ENCODE data around the gene VPS9D1. TPM values are rescaled to one million over a fixed set of nuclear protein-coding genes. Genes with fewer than 3 reads are reported as not detected.

Gene VPS9D1
- total RNA-seq, 1 donor from 2014 or later = 3.4 TPM

DNA sequence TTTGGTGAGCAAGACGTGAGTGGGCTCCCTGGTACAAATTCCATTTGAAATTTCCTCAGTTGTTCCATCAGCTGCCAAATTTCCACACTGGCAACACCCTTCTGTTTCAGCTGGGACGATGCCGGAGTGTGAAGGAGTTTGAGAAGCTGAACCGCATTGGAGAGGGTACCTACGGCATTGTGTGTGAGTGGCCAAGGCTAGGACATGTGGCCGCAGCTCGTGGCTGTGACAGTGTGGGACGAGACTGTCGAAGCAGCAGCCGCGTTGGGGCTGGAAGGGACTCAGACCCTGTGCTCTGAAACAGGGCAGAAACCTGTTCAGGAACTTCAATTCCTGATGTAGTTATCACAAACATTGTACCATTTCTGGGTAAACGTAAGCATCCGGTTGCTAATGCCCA is 31.6 kb downstream of the VPS9D1 start:
- DNase-seq (ENCODE audit: low read depth) = no peak
- Histone ChIP-seq H3K27me3 (ENCODE audit: control insufficient read depth, insufficient read depth, low read length) (no peaks in the 10 kb centered on the region), H3K4me3 (ENCODE audit: low read depth, low read length) (no peak overlapping the region), H3K36me3 (ENCODE audit: control insufficient read depth, insufficient read depth, low read length) (peaks cover 36% of the 10 kb centered on the region)
- FAIRE-seq = no peak
- TF ChIP-seq, protein P1, sequence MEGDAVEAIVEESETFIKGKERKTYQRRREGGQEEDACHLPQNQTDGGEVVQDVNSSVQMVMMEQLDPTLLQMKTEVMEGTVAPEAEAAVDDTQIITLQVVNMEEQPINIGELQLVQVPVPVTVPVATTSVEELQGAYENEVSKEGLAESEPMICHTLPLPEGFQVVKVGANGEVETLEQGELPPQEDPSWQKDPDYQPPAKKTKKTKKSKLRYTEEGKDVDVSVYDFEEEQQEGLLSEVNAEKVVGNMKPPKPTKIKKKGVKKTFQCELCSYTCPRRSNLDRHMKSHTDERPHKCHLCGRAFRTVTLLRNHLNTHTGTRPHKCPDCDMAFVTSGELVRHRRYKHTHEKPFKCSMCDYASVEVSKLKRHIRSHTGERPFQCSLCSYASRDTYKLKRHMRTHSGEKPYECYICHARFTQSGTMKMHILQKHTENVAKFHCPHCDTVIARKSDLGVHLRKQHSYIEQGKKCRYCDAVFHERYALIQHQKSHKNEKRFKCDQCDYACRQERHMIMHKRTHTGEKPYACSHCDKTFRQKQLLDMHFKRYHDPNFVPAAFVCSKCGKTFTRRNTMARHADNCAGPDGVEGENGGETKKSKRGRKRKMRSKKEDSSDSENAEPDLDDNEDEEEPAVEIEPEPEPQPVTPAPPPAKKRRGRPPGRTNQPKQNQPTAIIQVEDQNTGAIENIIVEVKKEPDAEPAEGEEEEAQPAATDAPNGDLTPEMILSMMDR (IDR thresholded peaks at IDR 0.05; ENCODE audit: insufficient read depth, low read length, severe bottlenecking) = no peak

DNA sequence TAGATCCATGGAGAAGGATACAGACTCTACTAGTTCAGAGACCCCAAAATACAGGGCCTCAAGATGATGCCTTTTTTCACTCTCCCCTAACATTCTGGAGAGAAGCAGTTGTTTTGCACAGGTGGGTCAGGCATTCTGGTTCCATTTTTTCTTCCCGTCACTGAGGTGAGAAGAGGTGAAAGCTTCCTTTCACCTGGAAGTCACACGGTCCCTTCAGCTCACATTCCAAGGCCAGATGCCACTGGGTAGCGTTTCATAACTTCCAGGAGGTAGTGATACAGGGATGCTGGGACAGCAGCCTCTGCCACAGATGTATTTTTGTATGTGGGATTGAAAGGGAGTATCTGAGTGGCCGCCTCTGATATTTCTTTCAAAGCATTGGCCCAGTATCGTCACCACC is 32.3 kb downstream of the VPS9D1 start:
- DNase-seq (ENCODE audit: low read depth) (no peak), FAIRE-seq (no peak)
- TF ChIP-seq, protein P1 (IDR thresholded peaks at IDR 0.05; ENCODE audit: insufficient read depth, low read length, severe bottlenecking) = no peak
- Histone ChIP-seq H3K4me3 (ENCODE audit: low read depth, low read length) (no peak overlapping the region), H3K27me3 (ENCODE audit: control insufficient read depth, insufficient read depth, low read length) (no peaks in the 10 kb centered on the region), H3K36me3 (ENCODE audit: control insufficient read depth, insufficient read depth, low read length) (peaks cover 29% of the 10 kb centered on the region)

DNA sequence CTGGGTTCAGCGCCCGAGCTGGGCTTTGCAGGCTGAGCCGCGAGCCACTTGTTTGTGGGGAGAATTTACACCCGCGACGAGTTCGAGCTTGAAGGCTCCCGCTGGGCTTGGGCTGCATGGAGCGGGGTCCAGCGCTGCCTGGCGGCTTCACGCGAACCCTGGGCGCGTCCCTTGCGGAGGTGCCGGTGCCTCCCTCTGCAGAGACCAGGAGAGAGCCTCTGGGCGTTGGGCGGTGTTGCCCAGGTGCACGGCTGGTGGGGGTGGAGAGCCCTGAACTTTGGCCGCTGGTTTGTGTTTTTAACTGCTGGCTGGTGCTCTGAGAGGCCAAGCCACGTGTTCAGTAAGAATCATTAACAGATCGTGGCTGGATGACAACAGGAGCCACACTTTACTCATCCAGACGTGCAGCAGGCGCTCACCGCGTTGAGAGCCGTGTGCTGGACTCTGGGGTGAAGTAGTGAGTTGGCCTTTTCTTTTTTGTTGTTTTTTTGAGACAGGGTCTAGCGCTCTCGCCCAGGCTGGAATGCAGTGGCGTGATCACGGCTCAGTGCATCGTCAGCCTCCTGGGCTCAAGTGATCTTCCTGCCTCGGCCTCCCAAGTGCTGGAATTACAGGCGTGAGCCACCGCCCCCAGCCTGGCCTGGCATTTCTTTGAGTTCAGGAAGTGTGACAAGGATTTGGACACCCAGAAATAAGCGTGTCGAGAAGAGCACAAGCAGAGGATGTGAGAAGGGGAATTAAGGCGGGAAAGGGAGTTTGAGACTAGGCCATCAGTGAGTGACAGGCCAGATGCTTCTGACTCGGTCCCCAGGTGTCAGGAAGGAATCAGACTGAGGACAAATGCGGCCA is 33.4 kb downstream of the VPS9D1 start:
- H3K36me3 ChIP-seq (ENCODE audit: control insufficient read depth, insufficient read depth, low read length) = peaks cover 23% of the 10 kb centered on the region
- DNase-seq (ENCODE audit: low read depth) (peak; percentile 45), FAIRE-seq (peak; percentile 50)
- no peaks in the 10 kb centered on the region for H3K27me3 ChIP-seq (ENCODE audit: control insufficient read depth, insufficient read depth, low read length)
- TF ChIP-seq, protein P1 (IDR thresholded peaks at IDR 0.05; ENCODE audit: insufficient read depth, low read length, severe bottlenecking) = peak; percentile 9
- H3K4me3 ChIP-seq (ENCODE audit: low read depth, low read length) = peak overlapping the region; percentile 88

DNA sequence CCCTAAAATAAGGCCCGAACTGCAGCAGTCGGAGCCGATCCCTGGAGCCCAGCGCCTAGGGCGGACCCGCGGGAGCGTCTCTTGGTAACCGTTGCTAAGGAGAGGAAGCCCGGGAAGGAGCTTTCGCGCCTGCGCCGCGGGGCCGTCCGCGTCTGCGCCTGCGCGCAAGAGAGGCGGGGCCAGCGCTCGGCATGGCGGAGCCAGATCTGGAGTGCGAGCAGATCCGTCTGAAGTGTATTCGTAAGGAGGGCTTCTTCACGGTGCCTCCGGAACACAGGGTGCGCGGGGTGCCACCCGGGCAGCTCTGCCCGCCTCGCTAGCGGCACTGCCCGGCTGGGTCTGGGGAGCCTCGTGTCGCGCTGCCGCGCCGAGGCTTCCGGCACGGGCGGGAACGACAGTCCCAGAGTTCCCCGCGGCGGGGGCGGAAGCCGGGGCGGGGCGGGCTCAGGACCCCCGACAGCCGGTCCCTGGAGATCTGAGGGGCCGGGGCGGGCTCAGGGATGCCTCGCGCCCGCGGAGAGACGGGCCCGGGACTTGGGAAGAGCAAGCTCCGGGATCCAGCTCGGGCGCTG is 34.1 kb downstream of the VPS9D1 start, which contains the start of gene CDK10:
CDK10 (plus strand) TSS at position 170 of the 572 bp plus-strand sequence; CDS start at position 192, 22 bp downstream.
- Histone ChIP-seq H3K4me3 (ENCODE audit: low read depth, low read length) (peak within 1 kb of the TSS; percentile 88), H3K36me3 (ENCODE audit: control insufficient read depth, insufficient read depth, low read length) (peaks cover 16% of the 10 kb centered on the region), H3K27me3 (ENCODE audit: control insufficient read depth, insufficient read depth, low read length) (no peaks in the 10 kb centered on the region)
- FAIRE-seq (no peak), DNase-seq (ENCODE audit: low read depth) (peak; percentile 72)
- TF ChIP-seq, protein P1 (IDR thresholded peaks at IDR 0.05; ENCODE audit: insufficient read depth, low read length, severe bottlenecking) = no peak

DNA sequence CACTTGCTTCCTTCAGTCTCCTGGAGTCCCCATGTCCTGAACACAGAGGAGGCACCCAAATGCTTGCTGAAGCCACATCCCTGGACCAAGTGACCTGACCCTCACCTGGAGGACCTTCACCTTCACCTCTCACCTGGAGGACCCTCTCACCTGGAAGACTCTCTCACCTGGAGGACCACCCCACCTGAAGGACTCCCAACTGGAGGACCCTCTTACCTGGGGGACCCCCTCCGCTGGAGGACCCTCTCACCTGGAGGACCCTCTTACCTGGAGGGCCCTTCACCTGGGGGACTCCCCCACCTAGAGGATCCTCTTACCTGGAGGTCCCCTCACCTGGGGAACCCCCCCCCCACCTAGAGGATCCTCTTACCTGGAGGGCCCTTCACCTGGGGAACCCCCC is 34.8 kb downstream of the VPS9D1 start:
- FAIRE-seq = no peak
- TF ChIP-seq, protein P1 (IDR thresholded peaks at IDR 0.05; ENCODE audit: insufficient read depth, low read length, severe bottlenecking) = no peak
- Histone ChIP-seq H3K27me3 (ENCODE audit: control insufficient read depth, insufficient read depth, low read length) (no peaks in the 10 kb centered on the region), H3K36me3 (ENCODE audit: control insufficient read depth, insufficient read depth, low read length) (peaks cover 11% of the 10 kb centered on the region), H3K4me3 (ENCODE audit: low read depth, low read length) (no peak overlapping the region)
- DNase-seq (ENCODE audit: low read depth) = no peak
